Colonic mucosa (tissue), 4 donors: ENCODE results near the gene TYMP. TPM values are rescaled to one million over a fixed set of nuclear protein-coding genes. Genes with fewer than 3 reads are reported as not detected.

Experiments used
- DNase-seq: peaks from one replicate; pipeline ENCODE4 v3.0.0-alpha.2; 2020
- H3K27ac ChIP-seq: fragments of 200-600 bp; one replicate; pipeline ENCODE4 v1.8.0; 2021
- H3K27me3 ChIP-seq: fragments of 200-600 bp; one replicate; pipeline ENCODE4 v1.8.0; 2021
- H3K36me3 ChIP-seq: fragments of 200-600 bp; one replicate; pipeline ENCODE4 v1.8.0; 2021
- H3K4me1 ChIP-seq: fragments of 200-600 bp; one replicate; pipeline ENCODE4 v1.8.0; 2021; ENCODE audit warnings: mild to moderate bottlenecking
- H3K4me3 ChIP-seq: fragments of 200-600 bp; one replicate; pipeline ENCODE4 v1.8.0; 2021
- H3K9ac ChIP-seq, 2 donors: one replicate each; pipeline ENCODE4 v1.7.0; 2013; ENCODE audit warnings: control low read depth in 2 of 2, low read depth in 2 of 2, low read length in 2 of 2
- H3K9me3 ChIP-seq: fragments of 200-600 bp; one replicate; pipeline ENCODE4 v1.8.0; 2021
- CTCF ChIP-seq: fragments of 200-600 bp; IDR thresholded peaks from one replicate; pipeline ENCODE4 v1.8.0; 2022; ENCODE audit warnings: antibody characterized with exemption, mild to moderate bottlenecking
- intact Hi-C: fragments of 100-400 bp; cut with DNase I; formaldehyde crosslinking; loops from one replicate; pipeline ENCODE4 v1.14.1; 2022
- total RNA-seq, 2 donors: library from RNA; stranded (reverse); fragmentation: NEBNext Ultra II Directional in 1 of 2; extraction: Animal tissue kit (Norgen Biotek cat#: 25700) in 1 of 2; gene quantifications; one replicate each; pipeline ENCODE4 v1.2.1, GENCODE V29; 2021
- donor health status: healthy.
- donor health status: DM: no; HTN: no; CAD: no.
- donor health status: DM: no; HTN: no; CAD: no.

TYMP gene
- total RNA-seq, 2 donors from 2014 or later = 22.6 to 28.0 TPM

- Histone ChIP-seq H3K4me1 (peaks cover 19% of the 10 kb centered on the region), H3K36me3 (no peaks in the 10 kb centered on the region), H3K27me3 (peaks cover 27% of the 10 kb centered on the region), H3K9me3 (no peaks in the 10 kb centered on the region), H3K9ac (no peak overlapping the region), H3K27ac (no peak overlapping the region), H3K4me3 (no peak overlapping the region)
- no peak for TF ChIP-seq CTCF
- no peak for DNase-seq
- intact Hi-C loops = no loop called here
Measured at GRCh38 chr22:50479721-50480120, 50.1 kb downstream of the TYMP start.

DNA sequence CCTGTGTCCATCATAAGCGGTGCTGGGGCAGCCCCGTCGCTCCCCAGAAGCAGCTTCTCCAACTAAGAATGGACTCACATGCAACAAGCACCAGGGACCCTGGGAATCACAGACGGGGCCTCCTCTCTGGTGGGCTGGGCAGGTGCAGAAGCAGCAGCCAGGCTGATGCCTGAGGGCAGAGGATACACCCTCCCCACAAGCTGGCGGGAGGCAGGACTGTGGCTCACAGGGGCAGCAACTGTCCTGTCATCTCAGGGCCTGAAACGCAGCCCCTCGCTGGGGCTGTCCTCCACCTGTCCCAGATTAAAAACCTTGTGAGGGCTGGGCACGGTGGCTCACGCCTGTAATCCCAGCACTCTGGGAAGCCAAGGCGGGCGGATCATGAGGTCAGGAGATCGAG, 51.9 kb downstream of the TYMP start:
- H3K4me3 ChIP-seq = no peak overlapping the region
- intact Hi-C loops = no loop called here
- DNase-seq = no peak
- no peak overlapping the region for H3K27ac ChIP-seq
- TF ChIP-seq CTCF = no peak
- H3K4me1 ChIP-seq = peaks cover 24% of the 10 kb centered on the region
- no peaks in the 10 kb centered on the region for H3K36me3 ChIP-seq
- no peaks in the 10 kb centered on the region for H3K9me3 ChIP-seq
- peaks cover 27% of the 10 kb centered on the region for H3K27me3 ChIP-seq
- no peak overlapping the region for H3K9ac ChIP-seq

DNA sequence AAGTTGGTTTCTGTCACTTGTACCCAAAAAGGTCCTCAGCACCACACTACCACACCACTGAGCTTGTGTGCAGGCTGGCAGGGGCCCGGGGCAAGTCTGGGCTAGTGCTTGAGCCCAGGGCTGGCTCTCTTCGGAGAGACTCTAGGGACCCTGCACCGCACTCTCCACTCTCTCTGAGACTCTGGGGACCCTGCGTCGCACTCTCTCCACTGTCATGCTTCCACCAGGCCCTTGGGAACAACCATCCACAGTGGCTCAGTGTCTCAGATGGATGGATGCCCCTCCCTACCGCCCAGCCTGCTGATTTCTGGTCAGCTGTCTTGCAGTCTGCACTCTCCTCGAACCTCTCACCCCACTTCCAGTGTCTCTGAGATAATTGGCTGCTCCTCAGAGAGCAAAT, 52.9 kb downstream of the TYMP start:
- no peaks in the 10 kb centered on the region for H3K36me3 ChIP-seq
- no peak overlapping the region for H3K9ac ChIP-seq
- TF ChIP-seq CTCF = no peak
- intact Hi-C loops = no loop called here
- H3K27me3 ChIP-seq = peaks cover 19% of the 10 kb centered on the region
- no peak overlapping the region for H3K4me3 ChIP-seq
- peaks cover 30% of the 10 kb centered on the region for H3K4me1 ChIP-seq
- no peak overlapping the region for H3K27ac ChIP-seq
- no peaks in the 10 kb centered on the region for H3K9me3 ChIP-seq
- DNase-seq = no peak

Other genes starting within 250 kb of the TYMP start
- 100 to 1,000 TPM; 270 to 339 TPM for gene PLXNB2, start 222.4 kb downstream of the TYMP start, total RNA-seq
- 1 to 10 TPM; 2.4 to 4.0 TPM for gene DENND6B, start 203.0 kb downstream of the TYMP start, total RNA-seq
- 10 to 100 TPM; 34.1 to 55.9 TPM for gene PPP6R2, start 186.7 kb downstream of the TYMP start, total RNA-seq
- 100 to 1,000 TPM in 1 of 2 donors, 10 to 100 TPM in 1; 68.3 to 101 TPM for gene SBF1, start 55.0 kb downstream of the TYMP start, total RNA-seq
- 1 to 10 TPM; 4.4 to 5.1 TPM for gene ADM2, start 48.5 kb downstream of the TYMP start, total RNA-seq
- not detected for gene MIOX, start 43.2 kb downstream of the TYMP start, total RNA-seq
- gene LMF2, start 22.3 kb downstream of the TYMP start, total RNA-seq = 10 to 100 TPM; 51.1 to 60.0 TPM
- 10 to 100 TPM; 27.4 to 71.5 TPM for gene NCAPH2, start 21.8 kb downstream of the TYMP start, total RNA-seq
- 1 to 10 TPM; 1.8 to 5.8 TPM for gene SCO2, start 4.4 kb downstream of the TYMP start, total RNA-seq
- gene KLHDC7B, start 15.9 kb upstream of the TYMP start, total RNA-seq = under 1 TPM; 0.07 to 0.16 TPM
- gene SYCE3, start 32.9 kb upstream of the TYMP start, total RNA-seq = not detected
- 10 to 100 TPM; 20.1 to 21.7 TPM for gene CPT1B, start 48.4 kb upstream of the TYMP start, total RNA-seq
- 10 to 100 TPM; 52.6 to 89.7 TPM for gene CHKB, start 52.8 kb upstream of the TYMP start, total RNA-seq
- 1 to 10 TPM; 1.2 to 1.4 TPM for gene MAPK8IP2, start 70.8 kb upstream of the TYMP start, total RNA-seq
- 10 to 100 TPM; 40.6 to 61.0 TPM for gene ARSA, start 98.1 kb upstream of the TYMP start, total RNA-seq
- gene SHANK3, start 142.8 kb upstream of the TYMP start, total RNA-seq = 1 to 10 TPM; 3.6 to 4.3 TPM
- gene ACR, start 208.2 kb upstream of the TYMP start, total RNA-seq = under 1 TPM; 0.77 to 0.80 TPM